A673 (cell line): ENCODE measurements around the gene CRB2. TPM values are rescaled to one million over a fixed set of nuclear protein-coding genes. Genes with fewer than 3 reads are reported as not detected.
A peak's percentile ranks its signal among the peaks of the same experiment; 100 is the strongest.

Source experiments
- BruUV-seq: library from RNA; stranded (reverse); fragments of 400-500 nt; replicated peaks from 2 replicates; lab custom pipeline; 2021; lab: Mats Ljungman, UMichigan
- CTCF ChIA-PET: fragments of 300-600 bp; sonication (Branson Sonifier 250); formaldehyde crosslinking; loops from one replicate; lab custom pipeline; 2022; ENCODE audit warnings: antibody characterized with exemption; lab: Charles Lee
- POLR2A ChIA-PET: fragments of 300-600 bp; sonication (Branson Sonifier 250); formaldehyde crosslinking; loops from one replicate; lab custom pipeline; 2022; ENCODE audit warnings: antibody characterized with exemption; ENCODE audit not compliant: low non-redundant PET; lab: Charles Lee
- DNase-seq: peaks from one replicate; pipeline ENCODE4 v3.0.0-alpha.2; 2015; ENCODE audit warnings: low spot score
- H3K27ac ChIP-seq: fragments of 200-600 bp; sonication (generic); 2 replicates; pipeline ENCODE4 v1.5.1; 2016; ENCODE audit warnings: mixed run types, low read depth, mild to moderate bottlenecking, mixed read lengths, antibody characterized with exemption, low read length; ENCODE audit not compliant: poor library complexity, severe bottlenecking
- H3K27me3 ChIP-seq: fragments of 200-600 bp; sonication (generic); replicated peaks from 2 replicates; pipeline ENCODE4 v1.6.1; 2017; ENCODE audit warnings: mixed run types, low read depth, mild to moderate bottlenecking, mixed read lengths, antibody characterized with exemption, low read length; ENCODE audit not compliant: insufficient read depth, poor library complexity
- H3K36me3 ChIP-seq: fragments of 200-600 bp; sonication (generic); 2 replicates; pipeline ENCODE4 v1.6.1; 2016; ENCODE audit warnings: mixed run types, mild to moderate bottlenecking, mixed read lengths, antibody characterized with exemption, low read length; ENCODE audit not compliant: insufficient read depth, poor library complexity, severe bottlenecking
- H3K4me1 ChIP-seq: fragments of 200-600 bp; sonication (generic); 2 replicates; pipeline ENCODE4 v1.6.1; 2017; ENCODE audit warnings: mixed run types, mild to moderate bottlenecking, mixed read lengths, antibody characterized with exemption, low read length; ENCODE audit not compliant: insufficient read depth, poor library complexity, severe bottlenecking
- H3K4me3 ChIP-seq: fragments of 200-600 bp; sonication (generic); 2 replicates; pipeline ENCODE4 v1.5.1; 2016; ENCODE audit warnings: low read depth, mixed run types, mild to moderate bottlenecking, mixed read lengths, low read length; ENCODE audit not compliant: poor library complexity, severe bottlenecking
- H3K9me3 ChIP-seq: fragments of 200-600 bp; sonication (generic); 2 replicates; pipeline ENCODE4 v1.6.1; 2016; ENCODE audit warnings: mixed run types, low read depth, mild to moderate bottlenecking, mixed read lengths, antibody characterized with exemption, low read length; ENCODE audit not compliant: poor library complexity, severe bottlenecking
- CTCF ChIP-seq: fragments of 300-800, 200-600 bp; sonication (generic); conservative IDR thresholded peaks from 2 replicates; pipeline ENCODE4 v1.5.1; 2017; ENCODE audit warnings: low read depth, mild to moderate bottlenecking, antibody characterized with exemption, low read length, moderate library complexity, mixed read lengths
- EZH2 ChIP-seq: fragments of 200-600 bp; sonication (generic); IDR thresholded peaks from 2 replicates; pipeline ENCODE4 v1.6.1; 2017; ENCODE audit warnings: borderline replicate concordance, low read depth, mild to moderate bottlenecking, mixed read lengths, antibody characterized with exemption, low read length; ENCODE audit not compliant: poor library complexity, severe bottlenecking
- intact Hi-C: fragments of 100-400 bp; cut with micrococcal nuclease; formaldehyde crosslinking; loops from one replicate; pipeline ENCODE4 v1.10.0; 2022; ENCODE audit not compliant: unreplicated experiment
- total RNA-seq: library from RNA; stranded (reverse); gene quantifications from 2 replicates; pipeline ENCODE4 v1.2.3, GENCODE V29; 2021

The CRB2 gene
- total RNA-seq, 1 experiment from 2014 or later, result 0.47 TPM

DNA sequence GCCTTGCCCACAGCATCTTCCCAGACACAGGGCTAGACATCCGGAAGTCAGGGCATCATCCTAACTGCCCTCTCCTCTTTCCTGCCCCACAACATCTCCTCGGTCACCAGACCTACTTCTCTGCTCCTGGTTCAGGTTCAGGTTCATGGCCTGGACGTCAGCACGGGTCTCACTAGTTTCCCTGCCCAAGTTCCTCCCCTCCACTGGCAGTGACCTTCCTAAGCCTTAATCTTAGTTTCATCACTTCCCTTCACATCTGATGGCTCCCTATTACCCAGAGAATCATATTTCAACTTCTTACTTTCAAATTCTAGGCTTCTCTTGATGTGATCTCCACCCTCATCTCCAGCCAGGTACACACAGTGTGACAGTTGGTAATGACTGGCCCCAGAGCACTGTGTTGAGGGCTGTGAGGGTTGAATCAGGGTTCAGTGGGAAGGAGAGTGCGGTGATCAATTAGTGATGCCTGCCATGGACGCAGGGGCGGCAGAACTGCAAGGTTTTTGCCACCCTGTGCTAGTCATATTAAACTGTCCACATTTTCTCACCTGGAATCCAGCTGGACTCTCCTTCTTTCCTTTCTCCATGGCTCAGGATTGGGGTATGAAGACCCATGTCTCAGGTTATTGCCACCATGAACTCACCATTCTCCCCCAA, 34.3 kb upstream of the CRB2 start:
- intact Hi-C loops, result no loop called here
- ChIA-PET POLR2A (no interaction called here), CTCF (no interaction called here)
- no peak for DNase-seq
- Histone ChIP-seq H3K4me3 (no peak overlapping the region), H3K9me3 (no peaks in the 10 kb centered on the region), H3K4me1 (peaks cover 33% of the 10 kb centered on the region), H3K36me3 (no peaks in the 10 kb centered on the region), H3K27me3 (no peaks in the 10 kb centered on the region), H3K27ac (no peak overlapping the region)
- TF ChIP-seq EZH2 (no peak), CTCF (no peak)
- BruUV-seq, result no TSS peak

DNA sequence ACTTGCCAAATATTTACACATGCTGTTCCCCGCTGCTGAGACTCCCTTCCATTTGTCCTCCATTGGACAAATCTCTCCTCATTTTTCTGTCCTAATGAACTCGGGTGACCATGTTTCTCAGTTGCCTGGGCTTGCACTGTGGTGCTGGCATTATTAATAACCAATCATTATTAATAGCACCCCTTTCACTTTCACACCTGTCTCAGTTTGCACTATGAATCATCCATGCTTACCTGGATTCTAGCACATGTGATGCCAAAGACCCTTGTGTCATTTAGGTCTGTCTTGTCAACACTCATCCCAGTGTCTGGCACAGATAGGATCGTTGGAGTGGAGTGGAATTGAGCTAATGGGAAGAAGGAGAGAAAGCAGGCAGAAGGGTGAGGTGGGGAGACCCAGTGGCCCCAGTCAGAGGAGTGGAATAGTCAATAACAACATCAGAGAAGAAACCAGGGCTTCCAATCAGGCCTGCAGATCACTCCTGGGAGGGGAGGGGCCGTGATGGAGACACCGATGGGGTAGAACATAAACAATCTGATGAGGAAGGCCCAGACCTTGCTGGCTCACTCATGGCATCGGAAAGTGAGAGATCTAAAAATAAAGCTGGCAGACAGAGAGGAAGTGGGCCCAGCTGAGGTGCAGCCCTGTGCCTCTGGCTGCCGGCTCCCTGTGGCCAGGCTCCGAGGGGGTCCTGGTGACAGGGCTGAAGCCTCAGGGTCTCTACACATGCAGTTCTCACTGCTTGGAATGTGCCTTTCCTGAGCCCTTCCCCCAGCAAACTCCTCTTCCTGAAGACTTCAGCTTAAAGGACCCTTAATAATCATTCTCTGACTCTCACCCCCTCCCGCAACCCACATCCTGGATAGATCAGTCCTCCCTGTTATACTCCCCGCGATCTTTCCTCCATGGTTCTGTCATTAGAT, 33.5 kb upstream of the CRB2 start:
- Histone ChIP-seq H3K4me3 (no peak overlapping the region), H3K4me1 (peaks cover 27% of the 10 kb centered on the region), H3K36me3 (no peaks in the 10 kb centered on the region), H3K27me3 (no peaks in the 10 kb centered on the region), H3K9me3 (no peaks in the 10 kb centered on the region), H3K27ac (peak overlapping the region; percentile 68)
- peak; percentile 64 for DNase-seq
- no TSS peak for BruUV-seq
- intact Hi-C loops, result no loop called here
- POLR2A ChIA-PET, result no interaction called here
- CTCF ChIA-PET, result no interaction called here
- TF ChIP-seq EZH2, result no peak
- TF ChIP-seq CTCF, result no peak

GRCh38 chr9:123323196-123324013, 32.6 kb upstream of the CRB2 start:
- intact Hi-C loops, result no loop called here
- H3K9me3 ChIP-seq, result no peaks in the 10 kb centered on the region

More at GRCh38 chr9:123323196-123324013, 32.6 kb upstream of the CRB2 start:
- ChIA-PET CTCF (no interaction called here), POLR2A (interaction anchor here (0.6 kb wide), 1 partner anchor 222 kb away, joined by 4 read pairs; no protein-coding TSS in a partner anchor)
- DNase-seq, result no peak
- Histone ChIP-seq H3K4me1 (peaks cover 18% of the 10 kb centered on the region), H3K36me3 (no peaks in the 10 kb centered on the region), H3K4me3 (no peak overlapping the region), H3K27ac (peak overlapping the region; percentile 68), H3K27me3 (no peaks in the 10 kb centered on the region)
- BruUV-seq, result no TSS peak
- TF ChIP-seq CTCF (no peak), EZH2 (no peak)
